ENCODE results near the gene HSPE1.
"Not testable (repeated sequence)": the region's sequence is repeated elsewhere in the genome, so short reads cannot be mapped to it uniquely, and the experiment has no call there.

HSPE1 gene

GRCh38 chr2:197484248-197484647, 15.9 kb upstream of the HSPE1 start:
- not testable (repeated sequence) for H3K27me3 Mint-ChIP-seq, H3K9me3 Mint-ChIP-seq, H3K27ac Mint-ChIP-seq, H3K4me3 Mint-ChIP-seq
- H3K36me3 Mint-ChIP-seq (ENCODE audit: low read depth), result peaks cover 72% of the 10 kb centered on the region
- peaks cover 19% of the 10 kb centered on the region for H3K4me1 Mint-ChIP-seq (ENCODE audit: low read depth)

DNA sequence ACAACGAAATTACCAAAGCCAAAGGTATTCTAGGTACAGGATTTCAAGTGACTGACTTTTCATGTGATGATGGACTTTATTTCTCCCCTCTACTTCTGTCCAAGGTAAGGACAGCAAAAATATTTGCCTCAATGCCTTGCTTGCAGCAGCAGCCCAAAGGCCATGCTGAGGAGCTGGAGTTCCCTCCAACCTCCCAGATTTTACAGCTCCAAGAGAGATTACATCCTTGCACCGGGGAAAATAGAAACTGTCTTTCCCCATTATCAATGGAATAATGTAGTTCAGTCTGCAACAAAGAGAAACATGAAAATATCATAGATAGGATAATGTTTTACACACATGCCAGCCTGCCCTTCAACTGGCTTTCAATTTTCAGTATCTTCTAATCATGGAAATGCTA, 14.0 kb upstream of the HSPE1 start:
- no peaks in the 10 kb centered on the region for H3K27me3 Mint-ChIP-seq
- peak overlapping the region; percentile 59 for H3K27ac Mint-ChIP-seq
- no peak overlapping the region for H3K4me3 Mint-ChIP-seq
- H3K4me1 Mint-ChIP-seq (ENCODE audit: low read depth), result peaks cover 28% of the 10 kb centered on the region
- peaks cover 82% of the 10 kb centered on the region for H3K36me3 Mint-ChIP-seq (ENCODE audit: low read depth)
- peaks cover 3% of the 10 kb centered on the region for H3K9me3 Mint-ChIP-seq

- Mint-ChIP-seq H3K36me3 (ENCODE audit: low read depth) (peaks cover 90% of the 10 kb centered on the region), H3K4me3 (no peak overlapping the region), H3K27ac (peak overlapping the region; percentile 26), H3K9me3 (peaks cover 3% of the 10 kb centered on the region), H3K4me1 (ENCODE audit: low read depth) (peaks cover 35% of the 10 kb centered on the region), H3K27me3 (no peaks in the 10 kb centered on the region)
Measured at GRCh38 chr2:197487385-197487784, 12.8 kb upstream of the HSPE1 start.

DNA sequence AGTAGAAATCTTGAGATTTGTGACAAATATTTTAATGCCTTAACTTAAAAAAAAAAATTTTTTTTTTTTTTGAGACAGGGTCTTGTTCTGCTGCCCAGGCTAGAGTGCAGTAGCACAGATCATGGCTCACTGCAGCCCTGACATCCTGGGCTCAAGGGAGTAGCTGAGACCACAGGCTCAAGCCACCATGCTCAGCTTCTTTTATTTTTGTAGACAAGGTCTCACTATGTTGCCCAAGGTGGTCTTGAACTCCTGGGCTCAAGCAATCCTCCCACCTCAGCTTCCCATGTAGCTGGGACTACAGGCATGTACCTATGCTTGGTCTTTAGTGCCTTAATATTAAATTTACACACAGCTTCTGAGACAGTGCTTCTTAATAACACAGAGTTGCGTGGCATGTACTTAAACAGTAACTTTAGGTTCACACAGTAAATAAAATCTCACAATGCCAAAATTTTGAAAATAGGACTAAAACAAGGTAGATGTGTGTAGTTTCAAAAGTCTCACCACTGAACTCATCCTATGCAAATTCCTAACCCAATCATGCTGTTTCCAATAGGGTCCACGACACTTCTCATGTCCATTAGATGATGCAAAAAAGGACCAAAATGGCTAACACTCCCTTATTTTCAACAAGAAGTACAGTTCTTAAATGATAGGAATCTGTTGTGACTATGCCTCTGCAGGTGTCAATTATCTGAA, 4.6 kb upstream of the HSPE1 start:
- Mint-ChIP-seq H3K27me3 (no peaks in the 10 kb centered on the region), H3K36me3 (ENCODE audit: low read depth) (peaks cover 86% of the 10 kb centered on the region), H3K4me1 (ENCODE audit: low read depth) (peaks cover 52% of the 10 kb centered on the region), H3K9me3 (no peaks in the 10 kb centered on the region), H3K27ac (peak overlapping the region; percentile 52), H3K4me3 (peak overlapping the region; percentile 97)

DNA sequence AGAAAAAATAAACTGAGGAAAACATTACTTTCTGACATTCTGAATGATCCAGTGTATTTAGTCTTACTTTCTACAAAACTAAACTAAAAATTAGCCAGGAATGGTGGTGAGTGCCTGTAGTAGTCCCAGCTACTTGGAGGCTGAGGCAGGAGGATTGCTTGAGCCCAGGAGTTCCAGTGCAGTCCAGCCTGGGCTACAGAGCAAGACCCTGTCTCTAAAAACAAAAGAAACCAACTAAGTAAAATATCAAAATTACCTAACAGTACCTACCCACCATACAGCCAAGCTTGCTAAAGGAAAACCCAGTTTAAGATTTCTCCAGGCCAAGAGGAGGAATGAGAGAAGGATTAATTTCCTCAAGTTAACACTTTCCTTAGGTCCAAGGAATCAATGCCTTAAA, 3.5 kb upstream of the HSPE1 start:
- no peaks in the 10 kb centered on the region for H3K27me3 Mint-ChIP-seq
- H3K36me3 Mint-ChIP-seq (ENCODE audit: low read depth), result peaks cover 86% of the 10 kb centered on the region
- no peaks in the 10 kb centered on the region for H3K9me3 Mint-ChIP-seq
- H3K4me3 Mint-ChIP-seq, result peak overlapping the region; percentile 97
- H3K4me1 Mint-ChIP-seq (ENCODE audit: low read depth), result peaks cover 51% of the 10 kb centered on the region
- peak overlapping the region; percentile 99 for H3K27ac Mint-ChIP-seq

GRCh38 chr2:197497326-197497725, 2.9 kb upstream of the HSPE1 start:
- Mint-ChIP-seq H3K36me3 (ENCODE audit: low read depth) (peaks cover 86% of the 10 kb centered on the region), H3K27me3 (no peaks in the 10 kb centered on the region), H3K4me3 (peak overlapping the region; percentile 97), H3K4me1 (ENCODE audit: low read depth) (peaks cover 56% of the 10 kb centered on the region), H3K9me3 (no peaks in the 10 kb centered on the region), H3K27ac (peak overlapping the region; percentile 99)

DNA sequence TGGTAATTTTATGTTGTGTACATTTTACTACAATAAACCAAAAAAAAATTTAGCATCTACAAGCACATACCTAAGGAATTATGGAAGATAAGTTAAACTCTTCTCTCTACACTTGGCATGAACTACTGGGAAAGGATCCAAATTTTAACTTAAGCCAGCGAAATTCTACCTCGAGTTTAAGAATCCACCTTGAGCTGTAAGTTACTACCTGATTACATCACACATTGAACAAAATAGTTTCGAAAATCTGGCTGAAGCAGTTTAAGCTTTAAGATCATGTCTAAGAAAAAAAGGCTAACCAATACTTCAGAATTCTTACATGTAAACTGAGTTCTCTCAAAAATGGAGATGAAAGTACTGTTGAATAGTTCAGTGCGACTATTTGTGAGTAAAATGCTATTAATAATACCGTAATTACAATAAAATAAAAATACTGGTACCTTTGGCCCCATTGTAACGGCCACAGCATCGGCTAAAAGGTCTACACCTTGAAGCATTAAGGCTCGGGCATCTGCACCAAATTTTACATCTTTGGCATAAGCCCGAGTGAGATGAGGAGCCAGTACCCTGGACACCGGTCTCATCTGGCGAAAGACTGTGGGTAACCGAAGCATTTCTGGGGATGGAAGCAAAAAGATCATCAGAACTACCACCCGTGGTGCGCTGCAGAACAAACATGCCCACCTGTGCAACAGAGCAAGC, 1.8 kb upstream of the HSPE1 start:
- Mint-ChIP-seq H3K27ac (peak overlapping the region; percentile 99), H3K36me3 (ENCODE audit: low read depth) (peaks cover 89% of the 10 kb centered on the region), H3K4me1 (ENCODE audit: low read depth) (peaks cover 60% of the 10 kb centered on the region)

DNA sequence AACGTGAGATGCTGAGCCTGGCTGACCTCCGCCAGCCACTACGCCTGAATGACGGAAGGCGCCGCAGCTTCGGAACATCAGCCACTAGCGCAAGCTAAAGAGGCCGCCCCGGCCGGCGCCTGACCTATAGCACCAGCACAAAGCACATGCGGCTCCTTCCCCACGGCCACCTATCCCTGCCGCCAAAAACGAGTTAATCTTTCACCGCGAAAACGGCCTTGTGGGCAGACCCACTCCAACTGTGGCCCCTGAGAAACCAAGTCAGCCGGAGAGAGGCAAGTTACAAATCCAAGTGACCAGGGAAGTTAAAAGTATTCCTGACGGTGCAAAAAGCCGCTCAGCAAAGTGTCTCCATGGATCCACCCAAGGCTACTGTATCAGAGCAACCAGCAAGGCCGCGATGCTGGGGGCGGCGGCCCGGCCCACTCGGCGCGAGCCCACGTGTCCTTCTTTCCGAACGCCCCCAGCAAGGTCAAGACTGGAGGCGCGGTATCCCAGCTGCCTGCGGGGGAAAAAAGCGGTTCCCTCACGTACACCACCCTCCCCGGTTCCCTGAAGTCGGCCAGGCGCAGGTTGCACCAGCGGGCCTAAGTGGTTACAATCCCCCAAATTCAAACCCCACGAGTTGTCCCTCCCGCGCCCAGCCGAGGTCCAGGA, 1.1 kb upstream of the HSPE1 start:
- no peaks in the 10 kb centered on the region for H3K27me3 Mint-ChIP-seq
- peaks cover 66% of the 10 kb centered on the region for H3K4me1 Mint-ChIP-seq (ENCODE audit: low read depth)
- no peaks in the 10 kb centered on the region for H3K9me3 Mint-ChIP-seq

More for the DNA sequence above, 1.8 kb upstream of the HSPE1 start:
- Mint-ChIP-seq H3K9me3 (no peaks in the 10 kb centered on the region), H3K27me3 (no peaks in the 10 kb centered on the region), H3K4me3 (peak overlapping the region; percentile 97)

DNA sequence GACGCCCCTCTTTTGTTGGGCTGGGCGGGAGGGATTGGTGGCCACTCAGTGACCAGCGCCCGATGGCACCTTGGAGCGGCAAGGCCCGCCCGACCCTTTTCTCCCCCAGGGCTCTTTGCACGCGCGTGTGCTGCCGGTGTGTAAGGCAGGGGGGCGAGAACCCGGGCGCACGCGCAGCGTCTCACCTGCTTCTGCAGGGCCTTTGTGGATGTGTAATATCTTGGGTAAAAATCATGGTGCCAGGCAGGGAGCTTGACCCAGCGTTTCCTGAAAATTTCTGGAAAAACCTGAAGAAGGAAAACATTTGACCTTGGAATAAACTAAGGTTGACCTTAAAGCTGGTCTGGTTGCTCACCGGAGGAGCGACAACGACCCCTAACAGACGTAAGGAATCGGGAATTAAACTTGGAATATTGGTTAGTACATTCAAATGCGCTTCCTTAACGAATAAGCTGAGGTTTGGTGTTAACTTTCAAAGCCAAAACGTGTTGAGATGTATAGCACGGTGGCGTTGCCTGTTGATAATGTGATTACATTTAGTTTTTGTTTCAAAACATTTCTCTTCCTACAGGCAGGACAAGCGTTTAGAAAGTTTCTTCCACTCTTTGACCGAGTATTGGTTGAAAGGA, 438 bp downstream of the HSPE1 start:
- Mint-ChIP-seq H3K4me3 (peak overlapping the region; percentile 97), H3K36me3 (ENCODE audit: low read depth) (peaks cover 87% of the 10 kb centered on the region), H3K9me3 (no peaks in the 10 kb centered on the region), H3K4me1 (ENCODE audit: low read depth) (peaks cover 59% of the 10 kb centered on the region), H3K27ac (peak overlapping the region; percentile 99), H3K27me3 (no peaks in the 10 kb centered on the region)

More for the DNA sequence above, 1.1 kb upstream of the HSPE1 start:
- peak overlapping the region; percentile 99 for H3K27ac Mint-ChIP-seq
- H3K4me3 Mint-ChIP-seq, result peak overlapping the region; percentile 97
- H3K36me3 Mint-ChIP-seq (ENCODE audit: low read depth), result peaks cover 90% of the 10 kb centered on the region

- Mint-ChIP-seq H3K36me3 (ENCODE audit: low read depth) (peaks cover 71% of the 10 kb centered on the region), H3K27me3 (no peaks in the 10 kb centered on the region), H3K4me1 (ENCODE audit: low read depth) (peaks cover 43% of the 10 kb centered on the region), H3K4me3 (peak overlapping the region; percentile 97), H3K9me3 (no peaks in the 10 kb centered on the region), H3K27ac (peak overlapping the region; percentile 99)
Measured at GRCh38 chr2:197502201-197502600, 2.0 kb downstream of the HSPE1 start.

- H3K4me3 Mint-ChIP-seq, result peak overlapping the region; percentile 97
- H3K9me3 Mint-ChIP-seq, result no peaks in the 10 kb centered on the region
- H3K27me3 Mint-ChIP-seq, result no peaks in the 10 kb centered on the region
- H3K4me1 Mint-ChIP-seq (ENCODE audit: low read depth), result peaks cover 38% of the 10 kb centered on the region
- H3K27ac Mint-ChIP-seq, result peak overlapping the region; percentile 99
- peaks cover 66% of the 10 kb centered on the region for H3K36me3 Mint-ChIP-seq (ENCODE audit: low read depth)
Measured at GRCh38 chr2:197502685-197503084, 2.5 kb downstream of the HSPE1 start.

GRCh38 chr2:197504000-197504399, 3.8 kb downstream of the HSPE1 start:
- Mint-ChIP-seq H3K4me3 (peak overlapping the region; percentile 56), H3K36me3 (ENCODE audit: low read depth) (peaks cover 58% of the 10 kb centered on the region), H3K9me3 (no peaks in the 10 kb centered on the region), H3K4me1 (ENCODE audit: low read depth) (peaks cover 33% of the 10 kb centered on the region), H3K27me3 (no peaks in the 10 kb centered on the region), H3K27ac (peak overlapping the region; percentile 65)

DNA sequence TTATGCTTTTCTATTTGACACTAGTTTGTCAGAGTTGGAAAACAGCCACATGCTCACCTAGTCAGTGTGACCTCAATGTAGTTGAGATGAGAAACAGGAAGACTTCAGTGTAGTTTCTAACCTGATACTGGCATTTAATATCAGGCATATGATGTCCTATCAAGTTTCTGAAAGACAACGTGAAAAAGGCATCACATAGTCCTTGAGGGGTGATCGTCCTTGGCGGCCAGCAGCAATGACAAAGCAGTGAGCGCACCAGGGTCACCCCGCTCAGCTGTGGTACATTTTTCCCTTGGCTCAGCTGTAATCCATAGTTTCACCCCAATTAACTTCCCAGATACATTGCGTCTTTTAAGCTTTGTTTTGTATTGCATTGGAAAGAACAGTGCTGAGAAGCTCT, 4.3 kb downstream of the HSPE1 start:
- peaks cover 55% of the 10 kb centered on the region for H3K36me3 Mint-ChIP-seq (ENCODE audit: low read depth)

GRCh38 chr2:197506658-197507057, 6.5 kb downstream of the HSPE1 start:
- Mint-ChIP-seq H3K27me3 (no peaks in the 10 kb centered on the region), H3K4me3 (no peak overlapping the region), H3K4me1 (ENCODE audit: low read depth) (peaks cover 28% of the 10 kb centered on the region), H3K27ac (no peak overlapping the region), H3K9me3 (no peaks in the 10 kb centered on the region), H3K36me3 (ENCODE audit: low read depth) (peaks cover 44% of the 10 kb centered on the region)

More for the DNA sequence above, 4.3 kb downstream of the HSPE1 start:
- H3K27ac Mint-ChIP-seq, result peak overlapping the region; percentile 65
- no peaks in the 10 kb centered on the region for H3K9me3 Mint-ChIP-seq
- peaks cover 33% of the 10 kb centered on the region for H3K4me1 Mint-ChIP-seq (ENCODE audit: low read depth)
- no peaks in the 10 kb centered on the region for H3K27me3 Mint-ChIP-seq
- H3K4me3 Mint-ChIP-seq, result peak overlapping the region; percentile 56

- no peaks in the 10 kb centered on the region for H3K9me3 Mint-ChIP-seq
- H3K36me3 Mint-ChIP-seq (ENCODE audit: low read depth), result peaks cover 12% of the 10 kb centered on the region
- H3K4me3 Mint-ChIP-seq, result no peak overlapping the region
- H3K4me1 Mint-ChIP-seq (ENCODE audit: low read depth), result peaks cover 32% of the 10 kb centered on the region
- no peak overlapping the region for H3K27ac Mint-ChIP-seq
- H3K27me3 Mint-ChIP-seq, result no peaks in the 10 kb centered on the region
Measured at GRCh38 chr2:197513915-197514314, 13.7 kb downstream of the HSPE1 start.
